IMR-90 (cell line): ENCODE measurements around the gene BTN1A1.

Experiments
- BHLHE40 ChIP-seq: fragments of 150-350 bp; IDR thresholded peaks from 2 replicates; pipeline ENCODE4 v1.6.1; 2016; ENCODE audit warnings: mild to moderate bottlenecking, low read depth, low read length
- CEBPB ChIP-seq: IDR thresholded peaks from 2 replicates; pipeline ENCODE4 v1.6.1; 2012; ENCODE audit warnings: low read depth, low read length, improper control_type of control experiment
- CTCF ChIP-seq: conservative IDR thresholded peaks from 2 replicates; pipeline ENCODE4 v1.5.1; 2012; ENCODE audit warnings: mild to moderate bottlenecking, low read depth, low read length, improper control_type of control experiment
- MAZ ChIP-seq: IDR thresholded peaks from 2 replicates; pipeline ENCODE4 v1.6.1; 2012; ENCODE audit warnings: low read depth, mild to moderate bottlenecking, low read length, improper control_type of control experiment, moderate library complexity, borderline replicate concordance
- NFE2L2 ChIP-seq: fragments of 150-350 bp; IDR thresholded peaks from 2 replicates; pipeline ENCODE4 v1.6.1; 2016; ENCODE audit warnings: low read depth, mild to moderate bottlenecking, low read length
- POLR2A ChIP-seq: IDR thresholded peaks from 2 replicates; pipeline ENCODE4 v1.6.1; 2012; ENCODE audit warnings: mild to moderate bottlenecking, low read depth, low read length
- RAD21 ChIP-seq: IDR thresholded peaks from 2 replicates; pipeline ENCODE4 v1.6.1; 2012; ENCODE audit warnings: low read length, improper control_type of control experiment
- RFX5 ChIP-seq: IDR thresholded peaks from 2 replicates; pipeline ENCODE4 v1.8.0; 2012; ENCODE audit warnings: low read depth, mild to moderate bottlenecking, low read length, moderate library complexity
- USF2 ChIP-seq: fragments of 150-350 bp; IDR thresholded peaks from 2 replicates; pipeline ENCODE4 v1.6.1; 2017; ENCODE audit warnings: mild to moderate bottlenecking, antibody characterized with exemption, low read length, low read depth

GRCh38 chr6:26502626-26503025, 2.5 kb downstream of the BTN1A1 start:
- no peak for TF ChIP-seq CTCF
- no peak for TF ChIP-seq MAZ
- no peak for TF ChIP-seq POLR2A
- no peak for TF ChIP-seq USF2
- TF ChIP-seq RFX5: no peak
- TF ChIP-seq NFE2L2: no peak
- no peak for TF ChIP-seq RAD21
- TF ChIP-seq BHLHE40: no peak
- no peak for TF ChIP-seq CEBPB
